K562 (cell line): Measurements from ENCODE around the gene ARAP1.
A peak's percentile ranks its signal among the peaks of the same experiment; 100 is the strongest.

Experiments used
- ATF3 ChIP-seq, 2 experiments: fragments of 450-650 bp in 1 of 2; sonication (generic) in 1 of 2; formaldehyde crosslinking in 1 of 2; IDR thresholded peaks in 1 of 2; conservative IDR thresholded peaks in 1 of 2; 2 replicates each; pipeline versions ENCODE4 v1.6.1 to v1.8.1; 2016 to 2023; ENCODE audit warnings: mild to moderate bottlenecking in 2 of 2, moderate library complexity in 2 of 2, inconsistent platforms in 1 of 2, missing genetic modification reagents in 1 of 2
- ATF7 ChIP-seq: fragments of 450-650 bp; IDR thresholded peaks from 2 replicates; pipeline ENCODE4 v1.7.1; 2014; ENCODE audit warnings: mild to moderate bottlenecking, moderate library complexity
- CTCF ChIP-seq, 3 experiments: IDR thresholded peaks in 2 of 3; conservative IDR thresholded peaks in 1 of 3; 2 replicates each; pipeline ENCODE4 v1.5.1; 2011 to 2012; ENCODE audit warnings: low read length in 3 of 3, mild to moderate bottlenecking in 3 of 3, control low read depth in 2 of 3, improper control_type of control experiment in 1 of 3, inconsistent platforms in 1 of 3, low read depth in 1 of 3, mixed read lengths in 1 of 3, moderate library complexity in 1 of 3; ENCODE audit not compliant: insufficient read depth in 2 of 3
- FOXA3 ChIP-seq, 2 experiments: fragments of 450-650 bp in 1 of 2; sonication (generic) in 1 of 2; formaldehyde crosslinking; IDR thresholded peaks in 1 of 2; conservative IDR thresholded peaks in 1 of 2; 2 replicates each; pipeline versions ENCODE4 v1.4.0 to v1.8.0; 2020 to 2022; ENCODE audit warnings: mild to moderate bottlenecking in 2 of 2, missing genetic modification reagents in 1 of 2
- HBP1 ChIP-seq: fragments of 450-650 bp; formaldehyde crosslinking; IDR thresholded peaks from 2 replicates; pipeline ENCODE4 v1.4.0; 2022; ENCODE audit warnings: missing genetic modification characterization
- NFATC3 ChIP-seq: fragments of 450-650 bp; IDR thresholded peaks from 2 replicates; pipeline ENCODE4 v1.6.1; 2017; ENCODE audit warnings: mild to moderate bottlenecking
- PATZ1 ChIP-seq: fragments of 250-450 bp; sonication (Bioruptor Pico); IDR thresholded peaks from 2 replicates; pipeline ENCODE4 v1.5.0; 2020; ENCODE audit warnings: mild to moderate bottlenecking, borderline replicate concordance
- POU5F1 ChIP-seq: fragments of 150-350 bp; IDR thresholded peaks from 2 replicates; pipeline ENCODE4 v1.6.1; 2014; ENCODE audit warnings: borderline replicate concordance, low read length, low read depth, mild to moderate bottlenecking; ENCODE audit not compliant: partially characterized antibody
- PRDM10 ChIP-seq: fragments of 450-650 bp; IDR thresholded peaks from 2 replicates; pipeline ENCODE4 v1.6.1; 2018; ENCODE audit not compliant: partially characterized antibody
- RBBP5 ChIP-seq: fragments of 200-600 bp; sonication (generic); IDR thresholded peaks from 2 replicates; pipeline ENCODE4 v1.6.1; 2012; ENCODE audit warnings: borderline replicate concordance, mild to moderate bottlenecking, low read length, control low read depth, inconsistent platforms; ENCODE audit not compliant: insufficient read depth, poor library complexity, severe bottlenecking
- SUPT5H ChIP-seq: fragments of 450-650 bp; IDR thresholded peaks from 2 replicates; pipeline ENCODE4 v1.6.1; 2016
- TCF7L2 ChIP-seq: fragments of 150-350 bp; IDR thresholded peaks from 2 replicates; pipeline ENCODE4 v1.6.1; 2016; ENCODE audit warnings: low read depth, mild to moderate bottlenecking, low read length, moderate library complexity
- TEAD4 ChIP-seq, 2 experiments: sonication (generic) in 1 of 2; formaldehyde crosslinking in 1 of 2; IDR thresholded peaks; 2 replicates each; pipeline versions ENCODE4 v1.6.1 to v1.8.0; 2012 to 2022; ENCODE audit warnings: borderline replicate concordance in 1 of 2, inconsistent platforms in 1 of 2, low read length in 1 of 2, mild to moderate bottlenecking in 1 of 2, missing genetic modification reagents in 1 of 2
- TF ChIP-seq, protein P1 (sequence below): sonication (generic); formaldehyde crosslinking; IDR thresholded peaks from 2 replicates; pipeline ENCODE4 v1.5.0; 2020; ENCODE audit warnings: missing genetic modification reagents

- no peak for TF ChIP-seq PATZ1
- TF ChIP-seq ATF7: no peak
- no peak for TF ChIP-seq PRDM10
- no peak for TF ChIP-seq SUPT5H
- TF ChIP-seq TEAD4 (IDR thresholded peaks at IDR 0.05; ENCODE audit: low read length): no peak
- TF ChIP-seq TEAD4 (CRISPR knock-in tag; IDR thresholded peaks at IDR 0.05; ENCODE audit: borderline replicate concordance): no peak
- TF ChIP-seq ATF3 (IDR thresholded peaks at IDR 0.05): no peak
- TF ChIP-seq ATF3 (CRISPR knock-in tag; conservative IDR thresholded peaks at IDR 0.05): no peak
- TF ChIP-seq, protein P1, sequence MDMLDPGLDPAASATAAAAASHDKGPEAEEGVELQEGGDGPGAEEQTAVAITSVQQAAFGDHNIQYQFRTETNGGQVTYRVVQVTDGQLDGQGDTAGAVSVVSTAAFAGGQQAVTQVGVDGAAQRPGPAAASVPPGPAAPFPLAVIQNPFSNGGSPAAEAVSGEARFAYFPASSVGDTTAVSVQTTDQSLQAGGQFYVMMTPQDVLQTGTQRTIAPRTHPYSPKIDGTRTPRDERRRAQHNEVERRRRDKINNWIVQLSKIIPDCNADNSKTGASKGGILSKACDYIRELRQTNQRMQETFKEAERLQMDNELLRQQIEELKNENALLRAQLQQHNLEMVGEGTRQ (CRISPR knock-in tag): no peak
- no peak for TF ChIP-seq NFATC3
- TF ChIP-seq POU5F1: no peak
- TF ChIP-seq CTCF (IDR thresholded peaks at IDR 0.05 in 2 of 3, conservative IDR thresholded peaks at IDR 0.05 in 1 of 3; ENCODE audit: insufficient read depth in 2 of 3, low read depth in 1 of 3, low read length in 3 of 3): no peak
- no peak for TF ChIP-seq HBP1 (CRISPR knock-in tag)
- TF ChIP-seq TCF7L2: no peak
- peak; percentile 31 for TF ChIP-seq RBBP5
- no peak for TF ChIP-seq FOXA3 (CRISPR knock-in tag; conservative IDR thresholded peaks at IDR 0.05 in 1 of 2, IDR thresholded peaks at IDR 0.05 in 1 of 2)
Observed at GRCh38 chr11:72773696-72774095, 21.5 kb upstream of the ARAP1 start.
